ENCODE results near the gene WDR86.

DNA sequence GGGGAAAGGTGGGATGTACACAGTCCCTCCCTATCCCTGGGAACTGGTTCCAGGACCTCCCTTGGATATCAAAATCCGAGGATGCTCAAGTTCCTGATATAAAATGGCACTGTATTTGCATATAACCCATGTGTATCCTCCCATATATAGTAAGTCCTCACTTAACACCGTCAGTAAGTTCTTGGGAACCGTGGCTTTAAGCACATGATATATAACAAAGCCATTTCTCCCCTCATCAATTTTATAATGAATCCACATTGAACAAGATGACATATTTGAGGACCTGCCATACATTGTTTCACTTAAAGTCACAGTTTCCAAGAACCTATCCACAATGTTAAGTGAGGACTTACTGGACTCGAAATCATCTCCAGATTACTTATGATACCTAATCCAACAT is 24.7 kb upstream of the WDR86 start:
- TF ChIP-seq, protein P1, sequence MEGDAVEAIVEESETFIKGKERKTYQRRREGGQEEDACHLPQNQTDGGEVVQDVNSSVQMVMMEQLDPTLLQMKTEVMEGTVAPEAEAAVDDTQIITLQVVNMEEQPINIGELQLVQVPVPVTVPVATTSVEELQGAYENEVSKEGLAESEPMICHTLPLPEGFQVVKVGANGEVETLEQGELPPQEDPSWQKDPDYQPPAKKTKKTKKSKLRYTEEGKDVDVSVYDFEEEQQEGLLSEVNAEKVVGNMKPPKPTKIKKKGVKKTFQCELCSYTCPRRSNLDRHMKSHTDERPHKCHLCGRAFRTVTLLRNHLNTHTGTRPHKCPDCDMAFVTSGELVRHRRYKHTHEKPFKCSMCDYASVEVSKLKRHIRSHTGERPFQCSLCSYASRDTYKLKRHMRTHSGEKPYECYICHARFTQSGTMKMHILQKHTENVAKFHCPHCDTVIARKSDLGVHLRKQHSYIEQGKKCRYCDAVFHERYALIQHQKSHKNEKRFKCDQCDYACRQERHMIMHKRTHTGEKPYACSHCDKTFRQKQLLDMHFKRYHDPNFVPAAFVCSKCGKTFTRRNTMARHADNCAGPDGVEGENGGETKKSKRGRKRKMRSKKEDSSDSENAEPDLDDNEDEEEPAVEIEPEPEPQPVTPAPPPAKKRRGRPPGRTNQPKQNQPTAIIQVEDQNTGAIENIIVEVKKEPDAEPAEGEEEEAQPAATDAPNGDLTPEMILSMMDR (IDR thresholded peaks at IDR 0.05; ENCODE audit: poor library complexity, severe bottlenecking) = no peak
- TF ChIP-seq EZH2 (IDR thresholded peaks at IDR 0.05; ENCODE audit: borderline replicate concordance, insufficient read depth, low read length, poor library complexity, severe bottlenecking) = no peak
- TF ChIP-seq POLR2AphosphoS5 (IDR thresholded peaks at IDR 0.05) = no peak
- TF ChIP-seq SMC3 (conservative IDR thresholded peaks at IDR 0.05; ENCODE audit: poor library complexity) = no peak
- no peak for TF ChIP-seq EP300 (conservative IDR thresholded peaks at IDR 0.05; ENCODE audit: poor library complexity, severe bottlenecking)
- no peak for TF ChIP-seq TAF1 (IDR thresholded peaks at IDR 0.05; ENCODE audit: low read depth)
- TF ChIP-seq RAD21 (conservative IDR thresholded peaks at IDR 0.05) = no peak

All from neural cell (in vitro differentiated cells).